GM21360 (cell line): ENCODE results near the gene UGT1A10.
"Not testable (repeated sequence)": the region's sequence is repeated elsewhere in the genome, so short reads cannot be mapped to it uniquely, and the experiment has no call there.

Source experiments
- ATAC-seq: cut with Tn5 transposase; IDR thresholded peaks from one replicate; pipeline ENCODE4 v1.9.1; 2021; ENCODE audit warnings: mild to moderate bottlenecking, moderate library complexity; ENCODE audit not compliant: unreplicated experiment

The UGT1A10 gene

GRCh38 chr2:233736868-233737653, 100.8 kb downstream of the UGT1A10 start:
- not testable (repeated sequence) for ATAC-seq

- ATAC-seq: no peak
Measured at GRCh38 chr2:233740870-233741269, 104.6 kb downstream of the UGT1A10 start.

- ATAC-seq: no peak
Measured at GRCh38 chr2:233743464-233744259, 107.4 kb downstream of the UGT1A10 start.

- no peak for ATAC-seq
Measured at GRCh38 chr2:233745073-233745755, 109.0 kb downstream of the UGT1A10 start.

- ATAC-seq: not testable (repeated sequence)
Measured at GRCh38 chr2:233745838-233746237, 109.6 kb downstream of the UGT1A10 start.

- ATAC-seq: no peak
Measured at GRCh38 chr2:233746475-233747282, 110.4 kb downstream of the UGT1A10 start.

GRCh38 chr2:233747283-233747544, 111.0 kb downstream of the UGT1A10 start:
- no peak for ATAC-seq

- not testable (repeated sequence) for ATAC-seq
Measured at GRCh38 chr2:233750689-233751088, 114.4 kb downstream of the UGT1A10 start.

GRCh38 chr2:233751212-233752009, 115.2 kb downstream of the UGT1A10 start:
- not testable (repeated sequence) for ATAC-seq

GRCh38 chr2:233754872-233755611, 118.8 kb downstream of the UGT1A10 start:
- ATAC-seq: no peak

GRCh38 chr2:233756429-233757081, 120.3 kb downstream of the UGT1A10 start:
- ATAC-seq: no peak

- no peak for ATAC-seq
Measured at GRCh38 chr2:233758141-233758540, 121.9 kb downstream of the UGT1A10 start.

- ATAC-seq: no peak
Measured at GRCh38 chr2:233758849-233759248, 122.6 kb downstream of the UGT1A10 start.

GRCh38 chr2:233760043-233760442, 123.8 kb downstream of the UGT1A10 start, which contains the start of gene UGT1A1:
Gene UGT1A1, plus strand, starts transcription at chr2:233760270. Its CDS starts 18 bp downstream, at chr2:233760288.
- ATAC-seq: no peak

- ATAC-seq: no peak
Measured at GRCh38 chr2:233761040-233761769, 125.0 kb downstream of the UGT1A10 start.

GRCh38 chr2:233764264-233764663, 128.0 kb downstream of the UGT1A10 start:
- ATAC-seq: no peak

GRCh38 chr2:233764761-233765160, 128.5 kb downstream of the UGT1A10 start:
- no peak for ATAC-seq

- ATAC-seq: no peak
Measured at GRCh38 chr2:233766416-233766815, 130.2 kb downstream of the UGT1A10 start.
